Stimulated activated CD4-positive, alpha-beta T cell treated with anti-CD3 and anti-CD28 coated beads, Interleukin-1b, Interleukin-23, amount 100 ng/mL, for 24 hours (primary cell): ENCODE data around the gene SIX3.

Experiments used
- DNase-seq, 4 experiments: peaks; one replicate each; pipeline ENCODE4 v3.0.0-alpha.2; 2020; ENCODE audit warnings: low read depth in 4 of 4, low spot score in 1 of 4

SIX3 gene

DNA sequence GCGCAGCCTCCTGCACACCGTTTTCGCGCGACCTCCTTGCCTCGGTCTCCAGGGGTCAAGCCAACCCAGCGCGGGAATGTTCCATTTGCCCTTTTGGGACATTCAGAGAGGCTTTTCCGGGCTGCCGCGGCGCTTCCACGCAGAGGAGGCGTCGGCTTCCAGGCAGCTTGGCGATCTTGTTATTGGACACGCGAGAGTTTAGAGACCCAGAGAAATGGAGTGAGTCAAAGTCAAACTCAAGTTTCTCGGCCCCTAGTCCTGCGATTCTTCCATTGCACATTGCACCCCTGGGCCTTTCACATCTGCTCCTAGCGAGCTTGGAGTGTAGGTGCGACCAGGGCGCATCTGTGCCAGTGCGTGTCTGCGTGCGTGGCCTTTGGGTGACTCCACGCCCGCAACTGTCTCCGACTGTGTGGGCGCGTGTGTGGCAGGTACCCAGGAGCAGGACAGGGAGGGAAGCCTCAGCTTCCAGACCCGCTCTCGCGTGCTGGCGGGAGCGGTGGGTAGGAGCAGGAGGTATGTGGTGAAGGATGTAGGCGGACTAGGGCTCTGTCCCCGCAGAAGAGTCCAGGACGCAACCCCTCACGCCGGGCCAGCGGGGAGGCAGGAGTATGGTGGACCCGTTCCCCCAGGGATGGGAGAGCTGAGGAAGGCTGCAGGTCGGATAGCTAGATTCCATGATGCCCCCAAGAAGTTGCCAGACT is 13.5 kb downstream of the SIX3 start:
- no peak for DNase-seq

DNA sequence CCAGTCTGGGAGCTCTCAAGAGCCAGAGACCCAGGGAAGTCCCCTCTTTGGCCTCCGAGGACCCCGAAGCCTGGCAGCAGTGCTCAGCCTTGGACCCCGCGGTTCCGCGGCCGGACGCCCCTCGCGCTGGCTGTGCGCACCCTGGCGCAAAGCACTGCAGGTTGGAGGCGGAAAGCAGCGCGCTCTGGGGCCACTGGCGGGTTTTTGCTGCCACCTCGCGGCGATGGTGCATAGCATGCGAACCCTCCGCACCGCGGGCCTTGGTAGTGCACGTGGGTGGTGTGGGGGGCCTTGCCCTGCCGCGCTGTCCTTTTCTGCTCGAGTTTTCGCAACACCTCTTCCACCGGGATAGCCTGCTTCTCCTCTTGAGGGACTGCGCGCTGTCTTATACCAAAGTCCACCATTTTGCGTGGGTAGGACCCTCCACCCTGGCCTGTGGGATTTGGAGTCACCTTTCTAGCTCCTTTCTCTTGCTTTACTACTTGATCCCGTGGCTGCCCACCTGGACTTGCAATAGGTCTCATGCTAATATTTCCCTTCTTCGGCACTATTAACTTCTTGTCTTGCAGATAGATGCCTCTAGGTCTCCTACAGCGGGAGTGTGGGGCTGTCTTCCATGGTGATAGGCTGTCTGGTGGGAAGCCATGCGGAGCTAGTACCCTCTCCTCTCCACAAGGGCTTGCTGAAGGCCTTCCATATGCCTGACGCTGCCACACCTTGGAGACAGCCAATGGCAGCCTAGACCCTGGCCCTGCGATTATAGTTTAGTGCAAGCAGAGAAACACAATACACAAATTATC is 14.3 kb downstream of the SIX3 start:
- DNase-seq: peak; percentile 70 to 72 (median 72)

DNA sequence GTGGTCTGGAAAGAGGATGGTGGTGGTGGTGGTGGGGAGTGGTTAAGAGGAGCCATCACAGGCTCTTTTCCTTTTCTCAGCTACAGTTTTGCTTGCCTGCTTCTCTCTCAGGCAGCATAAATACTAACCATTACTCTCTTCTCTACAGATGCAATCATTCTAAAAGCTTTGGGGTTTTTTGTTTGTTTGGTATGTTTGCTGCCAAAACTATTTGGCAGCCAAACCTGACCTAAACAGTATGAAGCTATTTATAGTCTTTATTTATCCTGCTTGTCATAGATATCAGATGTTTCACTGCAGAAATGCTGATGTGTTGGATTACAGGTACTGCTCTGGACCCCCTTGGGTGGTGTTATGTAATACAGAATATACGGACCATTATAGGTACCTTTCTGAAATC is 15.3 kb downstream of the SIX3 start:
- DNase-seq: no peak

DNA sequence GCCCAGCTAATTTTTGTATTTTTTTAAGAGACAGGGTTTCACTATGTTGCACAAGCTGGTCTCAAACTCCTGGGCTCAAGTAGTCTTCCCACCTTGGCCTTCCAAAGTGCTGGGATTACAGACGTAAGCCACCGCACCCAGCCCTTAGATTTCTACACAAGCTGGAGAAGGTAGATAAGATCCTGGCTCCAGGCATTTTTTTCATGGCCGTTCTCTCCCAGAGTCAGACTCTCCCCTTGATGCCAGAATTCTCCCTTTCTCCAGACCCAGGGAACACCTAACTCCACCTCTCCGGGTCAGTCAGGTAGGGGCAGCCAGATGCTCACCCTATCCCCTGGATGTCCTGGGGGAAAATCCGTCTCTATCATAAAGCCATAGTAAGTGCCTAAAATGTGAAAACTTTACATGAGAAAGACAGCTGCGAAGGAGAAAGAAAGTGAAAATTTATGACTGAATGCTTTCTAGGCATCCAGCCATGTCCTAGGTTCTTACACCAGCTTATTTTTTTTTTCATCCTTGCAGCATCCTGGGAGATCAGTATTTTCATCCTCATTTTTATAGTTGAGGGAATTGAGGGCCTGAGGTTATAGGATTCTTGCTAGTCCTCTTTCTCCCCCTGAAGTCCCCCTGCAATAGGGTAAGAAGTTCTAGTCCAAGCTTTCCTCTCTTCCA is 16.3 kb downstream of the SIX3 start:
- DNase-seq: no peak

- DNase-seq: no peak
These were observed 18.4 kb downstream of the SIX3 start for GRCh38 chr2:44959855-44960254.

- DNase-seq: no peak
These were observed 19.4 kb downstream of the SIX3 start for GRCh38 chr2:44960871-44961270.

DNA sequence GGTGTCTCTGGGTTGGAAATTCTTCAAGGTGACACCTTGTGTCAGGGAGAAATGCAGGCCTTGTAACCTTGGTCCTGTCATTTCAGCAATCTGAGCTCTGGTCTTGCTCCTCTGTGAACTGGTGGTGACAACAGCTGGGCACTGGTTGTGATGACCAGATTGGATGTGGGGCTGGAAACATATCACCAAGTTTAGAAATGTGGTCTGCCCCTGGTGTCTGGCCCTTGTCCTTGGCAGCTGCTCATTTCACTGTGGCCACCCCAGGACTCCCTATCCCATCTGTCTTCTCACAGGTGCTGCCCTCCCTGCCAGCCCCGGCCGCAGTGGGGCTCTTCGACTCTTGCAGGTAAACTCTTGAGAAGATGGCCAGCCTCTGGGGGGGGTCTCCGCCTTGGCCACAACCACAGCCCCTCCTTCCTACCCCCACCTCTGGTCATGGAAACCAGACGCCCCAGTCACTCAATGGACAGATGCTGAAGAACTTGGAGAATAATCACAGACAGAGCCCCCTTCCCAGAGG is 20.7 kb downstream of the SIX3 start:
- DNase-seq: no peak

- DNase-seq: no peak
These were observed 23.3 kb downstream of the SIX3 start for GRCh38 chr2:44964752-44965236.

DNA sequence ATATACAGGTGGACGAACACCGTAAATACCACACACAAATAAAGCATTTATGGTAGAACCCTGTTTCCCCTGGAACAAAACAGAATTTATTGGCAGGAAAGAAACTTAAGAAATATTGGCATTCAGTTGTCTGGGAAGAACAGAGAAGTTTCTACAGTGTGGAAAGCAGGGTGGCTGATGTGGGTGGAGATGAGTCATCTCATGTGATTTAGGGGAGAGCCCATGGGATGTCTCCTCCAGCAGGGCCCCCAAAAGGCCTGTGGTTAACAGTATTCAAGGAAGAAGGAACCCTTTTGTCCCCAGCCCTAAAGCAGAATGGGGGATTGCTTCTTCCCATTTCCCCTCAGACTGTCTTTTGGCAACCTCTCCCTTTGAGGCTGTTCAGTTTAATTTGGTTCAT is 24.2 kb downstream of the SIX3 start:
- DNase-seq: no peak

- no peak for DNase-seq
These were observed 25.6 kb downstream of the SIX3 start for GRCh38 chr2:44967056-44967455.

DNA sequence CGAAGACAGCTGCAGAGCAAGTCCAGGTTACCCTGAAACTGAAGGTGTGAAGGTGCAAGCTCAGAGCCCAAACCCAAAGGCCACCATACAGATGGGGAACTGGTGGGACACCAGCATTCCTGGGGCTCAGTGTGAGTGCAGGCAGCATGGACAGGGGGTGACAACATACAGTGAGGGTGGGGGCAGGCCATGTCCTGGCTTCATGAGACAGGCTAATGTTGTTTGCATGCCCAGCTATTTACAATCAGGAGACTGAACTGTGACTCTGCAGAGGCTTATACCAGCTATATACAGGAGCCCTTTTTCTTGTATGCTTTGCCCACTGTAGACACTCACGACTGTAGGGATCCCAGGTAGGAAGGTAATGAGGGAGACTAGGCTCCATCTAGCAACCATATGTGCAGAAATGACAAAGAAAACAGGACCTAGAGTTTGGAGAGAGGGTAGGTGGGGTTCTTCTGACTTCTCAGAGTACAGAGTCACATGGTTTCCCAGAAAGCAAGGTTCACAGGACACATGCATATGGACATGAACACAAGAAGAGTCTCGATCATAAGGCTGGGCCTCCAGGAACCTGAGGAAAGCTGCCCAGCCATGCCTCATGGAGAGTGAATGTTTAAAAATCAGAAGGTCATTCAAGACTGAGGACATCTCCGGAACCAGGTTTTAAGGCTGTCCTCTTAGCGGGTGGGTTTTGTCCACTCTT is 26.4 kb downstream of the SIX3 start:
- DNase-seq: no peak

DNA sequence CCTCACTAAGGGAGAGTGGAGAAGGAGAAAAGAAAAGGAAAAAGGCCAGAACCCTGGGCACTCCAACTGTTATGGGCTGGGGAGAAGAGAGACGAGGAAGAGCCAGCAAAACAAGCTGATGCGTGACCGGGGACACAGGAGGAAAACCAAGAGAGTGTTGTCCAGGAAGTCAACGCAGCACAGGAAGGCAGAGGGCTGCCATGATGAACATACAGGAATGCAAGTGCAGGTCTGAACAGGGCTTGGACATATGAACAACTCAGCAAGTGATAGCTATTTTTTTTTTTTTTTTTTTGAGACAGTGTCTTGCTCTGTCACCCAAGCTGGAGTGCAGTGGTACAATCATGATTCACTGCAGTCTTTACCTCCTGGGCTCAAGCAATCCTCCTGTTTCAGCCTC is 28.4 kb downstream of the SIX3 start:
- no peak for DNase-seq

- no peak for DNase-seq
These were observed 29.4 kb downstream of the SIX3 start for GRCh38 chr2:44970846-44971450.

GRCh38 chr2:44972771-44973535 is 31.5 kb downstream of the SIX3 start:
- no peak for DNase-seq

DNA sequence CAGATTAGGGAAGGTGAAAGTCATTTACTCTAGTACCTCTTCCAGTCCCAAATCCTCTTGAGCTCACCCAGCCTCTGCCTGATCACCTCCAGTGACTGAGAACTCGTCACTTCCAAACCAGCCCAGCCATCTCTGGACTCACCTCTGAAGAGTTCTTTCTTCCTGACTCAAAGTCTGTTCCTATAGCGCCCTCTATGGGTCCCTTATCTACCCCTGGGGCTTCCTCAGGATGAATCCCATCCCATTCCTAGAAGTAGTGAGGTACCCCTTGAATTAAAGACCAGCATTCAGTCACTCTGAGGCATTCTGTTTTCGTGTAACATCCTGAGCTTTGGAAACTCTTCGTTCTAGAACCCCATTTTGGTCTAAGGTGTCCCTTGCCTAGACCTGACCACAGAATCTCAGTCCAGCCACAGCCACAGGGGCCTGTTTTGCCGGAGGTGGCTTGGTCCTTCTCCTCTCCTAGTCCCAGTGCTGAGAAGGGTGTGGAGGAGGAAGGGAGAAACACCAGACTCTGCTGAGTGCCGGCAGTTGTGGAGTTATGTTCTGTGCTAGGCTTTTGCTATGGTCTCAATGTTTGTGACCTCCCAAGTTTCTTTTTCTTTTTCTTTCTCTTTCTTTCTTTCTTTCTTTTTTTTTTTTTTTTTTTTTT is 32.7 kb downstream of the SIX3 start:
- no peak for DNase-seq

DNA sequence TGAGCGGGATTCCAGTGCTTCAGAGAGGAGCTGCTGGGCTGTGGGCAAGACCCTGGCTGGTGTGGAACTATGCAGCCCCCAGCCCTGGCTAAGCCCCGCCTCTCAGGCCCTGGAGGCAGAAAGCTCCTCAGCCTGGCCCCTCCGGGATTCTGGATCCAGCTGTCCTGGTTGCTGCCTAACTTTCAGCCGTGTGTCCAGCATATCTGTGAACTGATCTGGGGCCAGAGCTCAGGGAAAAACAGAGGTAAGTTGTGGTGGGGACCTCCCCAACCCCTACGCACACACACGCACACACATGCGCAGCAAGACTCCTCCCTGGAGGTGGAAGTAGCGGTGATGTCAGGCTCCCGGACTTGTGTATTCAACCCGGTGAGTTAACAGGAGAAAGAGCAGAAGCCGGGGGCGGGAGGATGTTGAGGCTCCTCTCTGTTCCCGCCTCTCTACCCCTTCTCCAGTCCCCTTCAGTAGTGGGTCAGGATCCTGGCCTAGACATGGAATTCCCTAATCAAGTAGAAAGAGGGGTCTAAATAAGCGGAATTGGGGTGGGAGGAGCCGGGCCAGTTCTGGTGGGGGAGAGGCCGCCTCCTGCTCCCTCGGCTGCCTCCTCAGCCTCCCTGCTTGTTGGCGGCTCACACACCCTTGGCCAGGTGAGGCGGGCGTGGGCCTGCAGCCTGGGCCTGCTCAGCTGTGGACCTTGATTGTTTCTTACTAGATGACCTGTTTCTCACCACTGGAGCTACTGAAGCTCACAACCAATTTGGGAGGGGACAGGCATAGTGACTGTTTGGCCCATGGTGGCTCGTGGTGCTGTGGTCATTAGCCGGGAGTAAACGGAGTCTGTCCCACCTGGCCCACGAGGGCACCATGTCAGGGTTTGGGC is 34.3 kb downstream of the SIX3 start:
- DNase-seq: no peak

- no peak for DNase-seq
These were observed 38.1 kb downstream of the SIX3 start for GRCh38 chr2:44979581-44979980.
